Mucosa of descending colon (tissue), 3 donors: ENCODE measurements around the gene DHRS7C. TPM values are rescaled to one million over a fixed set of nuclear protein-coding genes. Genes with fewer than 3 reads are reported as not detected.

Experiments used
- ATAC-seq: fragments of 200-7000 bp; cut with Tn5 transposase; one replicate; pipeline ENCODE4 v1.9.1; 2020; ENCODE audit warnings: mild to moderate bottlenecking, moderate library complexity
- DNase-seq, 3 donors: peaks; one replicate each; pipeline ENCODE4 v3.0.0-alpha.2; 2020
- H3K36me3 ChIP-seq: fragments of 200-600 bp; one replicate; pipeline ENCODE4 v1.8.0; 2021; ENCODE audit warnings: low read depth, mild to moderate bottlenecking
- H3K4me1 ChIP-seq: fragments of 200-600 bp; one replicate; pipeline ENCODE4 v1.8.0; 2021; ENCODE audit warnings: low read depth, mild to moderate bottlenecking
- H3K4me3 ChIP-seq: fragments of 200-600 bp; one replicate; pipeline ENCODE4 v1.8.0; 2021; ENCODE audit warnings: mild to moderate bottlenecking
- H3K9me3 ChIP-seq: fragments of 200-600 bp; one replicate; pipeline ENCODE4 v1.8.0; 2021; ENCODE audit warnings: mild to moderate bottlenecking
- CTCF ChIP-seq: fragments of 200-600 bp; IDR thresholded peaks from one replicate; pipeline ENCODE4 v1.8.0; 2022; ENCODE audit warnings: antibody characterized with exemption, mild to moderate bottlenecking
- intact Hi-C, 2 donors: fragments of 100-400 bp; cut with DNase I in 1 of 2; cut with micrococcal nuclease in 1 of 2; formaldehyde crosslinking; loops; one replicate each; pipeline versions ENCODE4 v1.11.0 to v1.11.1; 2022; cut with DNase I, micrococcal nuclease
- total RNA-seq, 3 donors: library from RNA; stranded (reverse); fragmentation: NEBNext Ultra II Directional in 2 of 3; extraction: Animal tissue kit (Norgen Biotek cat#: 25700) in 2 of 3; gene quantifications; one replicate each; pipeline versions ENCODE4 v1.2.1 to v1.2.4, GENCODE V29; 2021 to 2023
- donor health status: DM: no; HTN: no; CAD: no; lungs with moderate emphysema.
- donor health status: DM: no; HTN: no; CAD: no.
- donor health status: DM: no; HTN: yes; CAD: no.

Gene DHRS7C
- total RNA-seq, 3 donors from 2014 or later, result 0.85 TPM; not detected in 2

GRCh38 chr17:9760266-9760665, 31.1 kb downstream of the DHRS7C start:
- no peak overlapping the region for H3K4me3 ChIP-seq
- H3K36me3 ChIP-seq, result no peaks in the 10 kb centered on the region
- no peaks in the 10 kb centered on the region for H3K4me1 ChIP-seq
- H3K9me3 ChIP-seq, result no peaks in the 10 kb centered on the region
- ATAC-seq (no peak), DNase-seq (no peak)
- intact Hi-C loops, result no loop called here
- TF ChIP-seq CTCF, result no peak

- no peaks in the 10 kb centered on the region for H3K4me1 ChIP-seq
- no peaks in the 10 kb centered on the region for H3K36me3 ChIP-seq
- H3K4me3 ChIP-seq, result no peak overlapping the region
- no peaks in the 10 kb centered on the region for H3K9me3 ChIP-seq
- ATAC-seq, result no peak
- intact Hi-C loops, result no loop called here
- TF ChIP-seq CTCF, result no peak
- DNase-seq, result no peak
Observed at GRCh38 chr17:9755083-9755482, 36.3 kb downstream of the DHRS7C start.

DNA sequence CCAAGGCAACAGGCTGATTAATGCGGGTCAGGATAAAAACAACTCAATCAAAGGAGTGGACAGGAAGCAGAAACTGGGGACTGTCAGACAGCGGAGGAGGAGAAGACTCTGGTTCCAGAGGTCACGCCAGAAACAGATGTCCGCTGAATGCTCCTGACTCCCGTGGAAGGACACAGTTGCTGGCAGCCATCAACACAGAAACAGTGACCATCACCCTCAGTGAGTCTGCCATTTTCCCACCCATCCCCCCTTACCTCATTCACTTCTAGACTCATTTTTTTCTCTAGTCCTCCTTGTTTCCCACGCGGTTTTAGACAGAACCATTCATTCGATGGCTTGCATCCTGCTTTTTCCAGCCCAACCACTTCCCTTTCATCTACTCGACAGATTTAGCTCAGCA, 40.9 kb downstream of the DHRS7C start:
- no peak for DNase-seq
- ATAC-seq, result no peak
- Histone ChIP-seq H3K36me3 (no peaks in the 10 kb centered on the region), H3K4me1 (no peaks in the 10 kb centered on the region), H3K9me3 (no peaks in the 10 kb centered on the region), H3K4me3 (no peak overlapping the region)
- intact Hi-C loops, result no loop called here
- no peak for TF ChIP-seq CTCF

- intact Hi-C loops, result no loop called here
- DNase-seq, result no peak
- Histone ChIP-seq H3K36me3 (no peaks in the 10 kb centered on the region), H3K4me3 (no peak overlapping the region), H3K4me1 (no peaks in the 10 kb centered on the region), H3K9me3 (no peaks in the 10 kb centered on the region)
- ATAC-seq, result no peak
- no peak for TF ChIP-seq CTCF
Observed at GRCh38 chr17:9729735-9730420, 61.5 kb downstream of the DHRS7C start.

GRCh38 chr17:9729034-9729650, 62.2 kb downstream of the DHRS7C start:
- ATAC-seq (peak; percentile 81), DNase-seq (peak in 1 of 3 donors; percentile 21)
- Histone ChIP-seq H3K9me3 (no peaks in the 10 kb centered on the region), H3K4me1 (no peaks in the 10 kb centered on the region), H3K4me3 (no peak overlapping the region), H3K36me3 (no peaks in the 10 kb centered on the region)
- TF ChIP-seq CTCF, result peak; percentile 78
- intact Hi-C loops, result no loop called here
